Cardiac muscle cell (in vitro differentiated cells and primary cell): Measurements from ENCODE around the gene KHDC4. TPM values are rescaled to one million over a fixed set of nuclear protein-coding genes. Genes with fewer than 3 reads are reported as not detected.
A peak's percentile ranks its signal among the peaks of the same experiment; 100 is the strongest.

Experiments used
- DNase-seq, 2 donors: peaks; one replicate each; pipeline versions ENCODE4 v3.0.0 to v3.0.0-alpha.2; 2010 to 2017; ENCODE audit warnings: low read depth in 1 of 2, low spot score in 1 of 2
- H3K27ac ChIP-seq: fragments of 200-600 bp; sonication (generic); 2 replicates; pipeline ENCODE4 v1.5.1; 2016
- H3K27me3 ChIP-seq: fragments of 200-600 bp; sonication (generic); 2 replicates; pipeline ENCODE4 v1.6.0; 2016; ENCODE audit warnings: control low read depth
- H3K36me3 ChIP-seq: fragments of 200-600 bp; sonication (generic); 2 replicates; pipeline ENCODE4 v1.5.1; 2016; ENCODE audit warnings: control low read depth
- H3K4me1 ChIP-seq: fragments of 200-600 bp; sonication (generic); 2 replicates; pipeline ENCODE4 v1.8.1; 2017; ENCODE audit warnings: low read depth, mild to moderate bottlenecking, mixed run types
- H3K4me3 ChIP-seq: fragments of 200-600 bp; sonication (generic); 2 replicates; pipeline ENCODE4 v1.5.1; 2016; ENCODE audit warnings: mild to moderate bottlenecking
- H3K9me3 ChIP-seq: fragments of 200-600 bp; sonication (generic); 2 replicates; pipeline ENCODE4 v1.5.1; 2017; ENCODE audit warnings: low read depth, mild to moderate bottlenecking, control low read depth
- CTCF ChIP-seq: IDR thresholded peaks from 2 replicates; pipeline ENCODE4 v1.5.1; 2012; ENCODE audit warnings: low read depth, mild to moderate bottlenecking, low read length
- polyA plus RNA-seq: library from polyadenylated mRNA; unstranded; fragments of >200 nt; fragmentation: Nextera tagmentation; extraction: Ambion mirVana; gene quantifications from 2 replicates; pipeline ENCODE4 v1.2.1, GENCODE V29; 2016
- total RNA-seq: library from RNA; depleted of rRNA; stranded (reverse); fragments of >200 nt; gene quantifications from 2 replicates; pipeline ENCODE4 v1.2.3, GENCODE V29; 2016

Gene KHDC4
- total and polyA plus RNA-seq, 2 experiments from 2014 or later: 26.6 to 86.4 TPM

- Histone ChIP-seq H3K27ac (peak overlapping the region; percentile 92), H3K4me3 (peak overlapping the region; percentile 67), H3K4me1 (peaks cover 41% of the 10 kb centered on the region), H3K9me3 (no peaks in the 10 kb centered on the region), H3K36me3 (no peaks in the 10 kb centered on the region), H3K27me3 (no peaks in the 10 kb centered on the region)
- no peak for TF ChIP-seq CTCF
- DNase-seq: peak in 1 of 2 donors; percentile 83
These were observed 42.1 kb upstream of the KHDC4 start for GRCh38 chr1:155976062-155976912.

- H3K4me1 ChIP-seq: peaks cover 40% of the 10 kb centered on the region
- peak overlapping the region; percentile 67 for H3K4me3 ChIP-seq
- peak overlapping the region; percentile 92 for H3K27ac ChIP-seq
- no peaks in the 10 kb centered on the region for H3K9me3 ChIP-seq
- H3K27me3 ChIP-seq: no peaks in the 10 kb centered on the region
- H3K36me3 ChIP-seq: no peaks in the 10 kb centered on the region
- no peak for DNase-seq
- TF ChIP-seq CTCF: no peak
These were observed 41.3 kb upstream of the KHDC4 start for GRCh38 chr1:155975375-155976061.

GRCh38 chr1:155974208-155975115 lies 40.2 kb upstream of the KHDC4 start:
- peaks cover 33% of the 10 kb centered on the region for H3K4me1 ChIP-seq
- no peaks in the 10 kb centered on the region for H3K36me3 ChIP-seq
- no peak for TF ChIP-seq CTCF
- H3K27me3 ChIP-seq: no peaks in the 10 kb centered on the region
- no peak overlapping the region for H3K4me3 ChIP-seq
- H3K27ac ChIP-seq: peak overlapping the region; percentile 92
- no peak for DNase-seq
- no peaks in the 10 kb centered on the region for H3K9me3 ChIP-seq

- no peak for DNase-seq
- H3K4me1 ChIP-seq: peaks cover 40% of the 10 kb centered on the region
- no peaks in the 10 kb centered on the region for H3K9me3 ChIP-seq
- no peak overlapping the region for H3K4me3 ChIP-seq
- no peaks in the 10 kb centered on the region for H3K27me3 ChIP-seq
- no peak for TF ChIP-seq CTCF
- H3K27ac ChIP-seq: no peak overlapping the region
- H3K36me3 ChIP-seq: no peaks in the 10 kb centered on the region
These were observed 39.5 kb upstream of the KHDC4 start for GRCh38 chr1:155973723-155974122.
